Measurements from ENCODE around the gene TMEM52B. TPM values are rescaled to one million over a fixed set of nuclear protein-coding genes. Genes with fewer than 3 reads are reported as not detected.

Gene TMEM52B
- total and polyA plus RNA-seq, 2 of the 13 experiments (the other 11 are each of a cell fraction or from before 2014, with no cell fraction given) = not detected

DNA sequence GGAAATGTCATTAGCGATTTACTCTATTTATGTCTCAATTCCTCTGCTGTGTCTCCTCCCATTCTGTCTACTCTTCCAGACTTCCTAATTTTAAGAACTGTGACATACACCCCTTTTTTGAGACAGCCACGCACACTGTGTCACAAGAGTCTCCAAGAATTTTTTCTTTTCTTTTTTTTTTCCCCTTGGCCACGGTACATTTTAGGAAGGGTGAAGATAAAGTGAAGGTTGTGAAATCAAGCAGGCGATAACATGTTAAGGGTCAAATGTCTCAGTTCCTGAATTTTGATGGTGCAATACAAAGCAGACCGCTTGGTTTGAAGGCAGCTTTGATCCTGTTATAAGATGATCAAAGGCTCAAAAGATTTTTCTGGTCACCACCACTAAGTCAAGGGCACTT lies 11.2 kb upstream of the TMEM52B start (continued):
- peak in 1 of 2 experiments; percentile 78; a peak in 2 of 4 replicates for TF ChIP-seq NR2F1 (CRISPR knock-in tag; IDR thresholded peaks at IDR 0.05)
- TF ChIP-seq FOSL2 (CRISPR knock-in tag; IDR thresholded peaks at IDR 0.05) = no peak
- no peak for TF ChIP-seq PHF5A (CRISPR knock-in tag; IDR thresholded peaks at IDR 0.05; ENCODE audit: low read depth, unreplicated experiment)
- no peak for TF ChIP-seq FLYWCH1 (CRISPR knock-in tag; IDR thresholded peaks at IDR 0.05)
- TF ChIP-seq MIER3 (CRISPR knock-in tag; IDR thresholded peaks at IDR 0.05; ENCODE audit: borderline replicate concordance) = no peak

DNA sequence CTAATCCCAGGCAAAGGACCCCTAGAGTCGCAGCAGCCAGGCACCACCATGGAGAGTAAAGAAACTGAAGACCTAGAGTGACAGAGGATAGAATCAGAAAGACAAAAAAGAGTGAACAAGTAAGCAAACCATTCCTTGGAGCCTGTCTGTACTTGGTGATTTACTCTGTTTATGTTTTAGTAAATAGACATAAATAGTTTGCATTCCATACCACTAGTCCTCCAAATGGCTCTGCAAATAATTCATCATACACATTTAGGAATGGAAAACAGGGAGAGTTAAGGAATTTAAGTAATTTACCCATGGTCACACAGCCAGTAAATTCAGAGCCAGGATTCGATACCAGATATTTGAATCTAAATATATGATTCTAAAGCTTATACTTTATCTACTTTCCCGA lies 9.7 kb upstream of the TMEM52B start:
- ChIA-PET POLR2A (no interaction called here), CTCF (ENCODE audit: low intra/inter-chr PET ratio, low total read pairs) (no interaction called here)
- Histone ChIP-seq H4K20me1 (ENCODE audit: insufficient read depth, low read length) (no peaks in the 10 kb centered on the region), H3K36me3 (replicated peaks in 1 of 2; ENCODE audit: control insufficient read depth in 1 of 2, insufficient read depth in 2 of 2, low read length in 2 of 2) (no peaks in the 10 kb centered on the region), H3K9me3 (ENCODE audit: low read length) (no peaks in the 10 kb centered on the region), H2AFZ (ENCODE audit: low read length) (no peak overlapping the region), H3K4me3 (replicated peaks in 1 of 3; ENCODE audit: insufficient read depth in 1 of 3, low read depth in 2 of 3, low read length in 3 of 3) (no peak overlapping the region), H3K79me2 (ENCODE audit: insufficient read depth, low read length) (no peaks in the 10 kb centered on the region), H3K27me3 (ENCODE audit: control insufficient read depth in 1 of 2, insufficient read depth in 2 of 2, low read length in 2 of 2) (no peaks in the 10 kb centered on the region), H3K27ac (ENCODE audit: extremely low read length, insufficient read depth, low read length) (no peak overlapping the region), H3K4me2 (ENCODE audit: low read depth, low read length) (no peak overlapping the region), H3K4me1 (ENCODE audit: insufficient read depth, low read length) (no peaks in the 10 kb centered on the region), H3K9ac (ENCODE audit: insufficient read depth, low read depth, low read length) (no peak overlapping the region)
- DNase-seq (ENCODE audit: low spot score) (no peak), ATAC-seq (no peak), FAIRE-seq (no peak)
- intact Hi-C loops (cut with micrococcal nuclease; ENCODE audit: unreplicated experiment) (no loop called here), in situ Hi-C loops (cut with HindIII; ENCODE audit: extremely low pct_ligation_motif_present, low pct_unique_long_range_greater_than_20kb) (no loop called here)
- no TSS peak for BruUV-seq (replicated peaks)
- WGBS (ENCODE audit: low lambda C conversion rate) = 65% methylated on average over 3 of the region's 3 CpGs
- no peak for TF ChIP-seq ZNF33B (CRISPR knock-in tag; IDR thresholded peaks at IDR 0.05)
- TF ChIP-seq POLR2G (IDR thresholded peaks at IDR 0.05; ENCODE audit: low read depth, low read length) = no peak
- TF ChIP-seq ZNF30 (CRISPR knock-in tag; IDR thresholded peaks at IDR 0.05) = no peak
- TF ChIP-seq, protein P1, sequence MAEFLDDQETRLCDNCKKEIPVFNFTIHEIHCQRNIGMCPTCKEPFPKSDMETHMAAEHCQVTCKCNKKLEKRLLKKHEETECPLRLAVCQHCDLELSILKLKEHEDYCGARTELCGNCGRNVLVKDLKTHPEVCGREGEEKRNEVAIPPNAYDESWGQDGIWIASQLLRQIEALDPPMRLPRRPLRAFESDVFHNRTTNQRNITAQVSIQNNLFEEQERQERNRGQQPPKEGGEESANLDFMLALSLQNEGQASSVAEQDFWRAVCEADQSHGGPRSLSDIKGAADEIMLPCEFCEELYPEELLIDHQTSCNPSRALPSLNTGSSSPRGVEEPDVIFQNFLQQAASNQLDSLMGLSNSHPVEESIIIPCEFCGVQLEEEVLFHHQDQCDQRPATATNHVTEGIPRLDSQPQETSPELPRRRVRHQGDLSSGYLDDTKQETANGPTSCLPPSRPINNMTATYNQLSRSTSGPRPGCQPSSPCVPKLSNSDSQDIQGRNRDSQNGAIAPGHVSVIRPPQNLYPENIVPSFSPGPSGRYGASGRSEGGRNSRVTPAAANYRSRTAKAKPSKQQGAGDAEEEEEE (CRISPR knock-in tag; IDR thresholded peaks at IDR 0.05; ENCODE audit: borderline replicate concordance) = no peak
- no peak for TF ChIP-seq CBFB (CRISPR knock-in tag; IDR thresholded peaks at IDR 0.05)
- TF ChIP-seq TBX3 (IDR thresholded peaks at IDR 0.05; ENCODE audit: borderline replicate concordance) = no peak
- no peak for TF ChIP-seq RNF2 (conservative IDR thresholded peaks at IDR 0.05; ENCODE audit: low read depth)
- no peak for TF ChIP-seq SIX1 (CRISPR knock-in tag; IDR thresholded peaks at IDR 0.05; ENCODE audit: borderline replicate concordance)
- TF ChIP-seq, protein P2, sequence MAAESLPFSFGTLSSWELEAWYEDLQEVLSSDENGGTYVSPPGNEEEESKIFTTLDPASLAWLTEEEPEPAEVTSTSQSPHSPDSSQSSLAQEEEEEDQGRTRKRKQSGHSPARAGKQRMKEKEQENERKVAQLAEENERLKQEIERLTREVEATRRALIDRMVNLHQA (CRISPR knock-in tag; IDR thresholded peaks at IDR 0.05) = no peak
- TF ChIP-seq ZNF160 (CRISPR knock-in tag; IDR thresholded peaks at IDR 0.05) = no peak
- TF ChIP-seq TMF1 (CRISPR knock-in tag; IDR thresholded peaks at IDR 0.05; ENCODE audit: low read depth) = no peak
- TF ChIP-seq, protein P3, sequence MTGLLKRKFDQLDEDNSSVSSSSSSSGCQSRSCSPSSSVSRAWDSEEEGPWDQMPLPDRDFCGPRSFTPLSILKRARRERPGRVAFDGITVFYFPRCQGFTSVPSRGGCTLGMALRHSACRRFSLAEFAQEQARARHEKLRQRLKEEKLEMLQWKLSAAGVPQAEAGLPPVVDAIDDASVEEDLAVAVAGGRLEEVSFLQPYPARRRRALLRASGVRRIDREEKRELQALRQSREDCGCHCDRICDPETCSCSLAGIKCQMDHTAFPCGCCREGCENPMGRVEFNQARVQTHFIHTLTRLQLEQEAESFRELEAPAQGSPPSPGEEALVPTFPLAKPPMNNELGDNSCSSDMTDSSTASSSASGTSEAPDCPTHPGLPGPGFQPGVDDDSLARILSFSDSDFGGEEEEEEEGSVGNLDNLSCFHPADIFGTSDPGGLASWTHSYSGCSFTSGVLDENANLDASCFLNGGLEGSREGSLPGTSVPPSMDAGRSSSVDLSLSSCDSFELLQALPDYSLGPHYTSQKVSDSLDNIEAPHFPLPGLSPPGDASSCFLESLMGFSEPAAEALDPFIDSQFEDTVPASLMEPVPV (CRISPR knock-in tag; IDR thresholded peaks at IDR 0.05) = no peak
- TF ChIP-seq, protein P4, sequence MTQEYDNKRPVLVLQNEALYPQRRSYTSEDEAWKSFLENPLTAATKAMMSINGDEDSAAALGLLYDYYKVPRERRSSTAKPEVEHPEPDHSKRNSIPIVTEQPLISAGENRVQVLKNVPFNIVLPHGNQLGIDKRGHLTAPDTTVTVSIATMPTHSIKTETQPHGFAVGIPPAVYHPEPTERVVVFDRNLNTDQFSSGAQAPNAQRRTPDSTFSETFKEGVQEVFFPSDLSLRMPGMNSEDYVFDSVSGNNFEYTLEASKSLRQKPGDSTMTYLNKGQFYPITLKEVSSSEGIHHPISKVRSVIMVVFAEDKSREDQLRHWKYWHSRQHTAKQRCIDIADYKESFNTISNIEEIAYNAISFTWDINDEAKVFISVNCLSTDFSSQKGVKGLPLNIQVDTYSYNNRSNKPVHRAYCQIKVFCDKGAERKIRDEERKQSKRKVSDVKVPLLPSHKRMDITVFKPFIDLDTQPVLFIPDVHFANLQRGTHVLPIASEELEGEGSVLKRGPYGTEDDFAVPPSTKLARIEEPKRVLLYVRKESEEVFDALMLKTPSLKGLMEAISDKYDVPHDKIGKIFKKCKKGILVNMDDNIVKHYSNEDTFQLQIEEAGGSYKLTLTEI (CRISPR knock-in tag; conservative IDR thresholded peaks at IDR 0.05) = no peak
- TF ChIP-seq PCBP1 (IDR thresholded peaks at IDR 0.05; ENCODE audit: borderline replicate concordance, low read depth, low read length) = no peak
- no peak for TF ChIP-seq EEA1 (CRISPR knock-in tag; IDR thresholded peaks at IDR 0.05; ENCODE audit: borderline replicate concordance)

All from HepG2 (cell line).